ENCODE results near the gene IRF2BPL. TPM values are rescaled to one million over a fixed set of nuclear protein-coding genes. Genes with fewer than 3 reads are reported as not detected.

Gene IRF2BPL
- total RNA-seq, 1 experiment from 2014 or later: 74.6 TPM

DNA sequence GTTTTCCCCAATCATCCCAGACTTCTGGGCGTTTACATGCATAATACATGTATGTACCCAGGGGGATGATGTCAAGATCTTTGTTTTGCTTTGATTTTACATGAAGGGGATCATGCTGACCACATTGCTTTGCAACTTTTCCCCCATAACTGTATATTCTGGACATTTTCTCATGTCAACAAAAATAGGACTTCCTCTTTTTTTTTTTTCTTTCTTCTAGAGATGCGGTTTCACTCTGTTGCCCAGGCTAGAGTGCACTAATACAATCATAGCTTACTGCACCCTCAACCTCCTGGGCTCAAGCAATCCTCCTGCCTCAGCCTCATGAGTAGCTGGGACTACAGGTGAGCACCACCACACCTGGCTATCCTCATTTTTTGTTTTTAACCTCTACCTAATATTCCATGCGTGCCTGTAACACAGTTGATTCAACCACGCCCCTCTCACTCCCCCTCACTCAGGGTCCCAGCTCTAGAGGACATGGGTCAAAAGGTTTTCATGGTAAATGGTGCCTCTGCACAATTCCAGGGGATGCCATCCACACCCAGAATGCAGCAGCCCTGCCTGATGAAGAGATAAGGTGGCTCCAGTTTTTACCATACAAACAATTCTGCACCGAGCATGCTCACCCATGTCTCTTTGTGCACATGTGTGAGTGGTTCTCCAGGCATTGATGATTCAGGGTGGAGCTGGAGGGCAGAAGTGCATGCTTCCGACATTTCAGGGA is 37.5 kb upstream of the IRF2BPL start (continued):
- TF ChIP-seq, protein P1, sequence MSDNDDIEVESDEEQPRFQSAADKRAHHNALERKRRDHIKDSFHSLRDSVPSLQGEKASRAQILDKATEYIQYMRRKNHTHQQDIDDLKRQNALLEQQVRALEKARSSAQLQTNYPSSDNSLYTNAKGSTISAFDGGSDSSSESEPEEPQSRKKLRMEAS (IDR thresholded peaks at IDR 0.05): no peak
- no peak for TF ChIP-seq FOSL1 (IDR thresholded peaks at IDR 0.05; ENCODE audit: low read depth)
- no peak for TF ChIP-seq SP1 (IDR thresholded peaks at IDR 0.05; ENCODE audit: low read depth)
- TF ChIP-seq POLR2AphosphoS5 (IDR thresholded peaks at IDR 0.05; ENCODE audit: low read depth, low read length): no peak

DNA sequence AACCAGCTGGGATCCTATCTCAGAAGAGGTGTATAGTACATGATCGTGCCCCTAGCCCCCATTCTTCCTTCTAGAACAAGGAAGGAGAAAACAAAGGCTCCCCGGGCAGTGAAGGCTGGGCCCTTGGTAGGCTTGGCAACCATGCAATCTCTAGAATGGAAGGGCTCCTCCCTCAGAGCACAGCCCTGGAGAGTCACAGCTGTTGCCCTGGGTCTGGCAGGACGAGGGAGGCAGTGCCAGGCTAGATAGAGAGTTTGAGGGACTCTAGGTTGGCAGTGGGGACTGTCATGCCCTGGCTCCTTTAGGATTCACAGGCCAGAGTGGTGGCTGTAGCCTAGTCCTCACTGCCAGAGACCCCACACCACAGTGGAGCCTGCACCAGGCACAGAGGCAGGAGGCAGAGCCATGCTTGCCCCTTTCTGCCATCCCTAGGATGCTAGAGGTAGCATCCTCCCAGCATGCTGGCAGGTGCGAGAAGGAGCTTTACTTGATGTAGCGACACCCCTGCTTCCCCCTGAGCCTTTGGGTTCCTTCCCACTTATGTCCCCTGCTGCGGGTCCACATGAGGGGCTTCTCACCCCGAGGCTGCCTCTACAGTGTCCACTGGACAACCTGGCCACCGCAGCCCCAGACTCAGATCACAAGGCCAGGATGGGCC is 36.1 kb upstream of the IRF2BPL start:
- intact Hi-C loops (cut with micrococcal nuclease): loop anchor here (10.0 kb wide), 1 partner anchor 350 kb away; no protein-coding TSS in a partner anchor
- H3K4me1 ChIP-seq (ENCODE audit: control insufficient read depth in 1 of 2, insufficient read depth in 2 of 2, low read length in 2 of 2): peaks cover 9 to 29% of the 10 kb centered on the region in 2 experiments
- no peaks in the 10 kb centered on the region for H3K27me3 ChIP-seq (ENCODE audit: insufficient read depth, low read length)
- H2AFZ ChIP-seq (ENCODE audit: low read depth, low read length, poor library complexity, severe bottlenecking): no peak overlapping the region
- ChIA-PET CTCF (interaction anchor here (1.3 to 3.6 kb wide), 4 partner anchors 12 to 192 kb away, joined by 3 to 10 read pairs (median 6); no protein-coding TSS in a partner anchor), POLR2A (no interaction called here), RAD21 (ENCODE audit: low non-redundant PET in 1 of 2, low total read pairs in 2 of 2, uncharacterized antibody in 2 of 2, unreplicated experiment in 2 of 2) (interaction anchor here in 1 of 2 experiments (0.9 to 2.2 kb wide), 3 partner anchors 149 to 189 kb away, joined by 3 to 7 read pairs (median 4); no protein-coding TSS in a partner anchor)
- H3K27ac ChIP-seq (ENCODE audit: low read depth, low read length): no peak overlapping the region
- H4K20me1 ChIP-seq (ENCODE audit: insufficient read depth): no peaks in the 10 kb centered on the region
- H3K9me2 ChIP-seq (ENCODE audit: insufficient read depth): no peaks in the 10 kb centered on the region
- H3K36me3 ChIP-seq (ENCODE audit: control insufficient read depth in 1 of 2, insufficient read depth in 2 of 2, low read length in 2 of 2): no peaks in the 10 kb centered on the region
- H3K79me2 ChIP-seq (ENCODE audit: insufficient read depth, low read length): no peaks in the 10 kb centered on the region
- H3K9me3 ChIP-seq (ENCODE audit: control insufficient read depth in 1 of 2, insufficient read depth in 1 of 2, low read depth in 1 of 2, low read length in 2 of 2): no peaks in the 10 kb centered on the region
- ATAC-seq (no peak), DNase-seq (ENCODE audit: low read depth, low spot score) (no peak)
- no TSS peak for BruUV-seq (replicated peaks)
- no peak overlapping the region for H3K4me2 ChIP-seq (ENCODE audit: low read length)
- no peak overlapping the region for H3K9ac ChIP-seq (ENCODE audit: low read length)
- no peak overlapping the region for H3K4me3 ChIP-seq (replicated peaks in 1 of 2; ENCODE audit: low read depth in 1 of 2, low read length in 2 of 2)
- TF ChIP-seq JUND (IDR thresholded peaks at IDR 0.05) (no peak), EGR1 (IDR thresholded peaks at IDR 0.05; ENCODE audit: low read depth) (no peak), YY1 (IDR thresholded peaks at IDR 0.05; ENCODE audit: extremely low read depth, insufficient replicate concordance, low read depth, low read length) (no peak), POLR2A (IDR thresholded peaks at IDR 0.05; ENCODE audit: borderline replicate concordance, extremely low read depth, insufficient read depth, insufficient read length) (no peak), EZH2phosphoT487 (IDR thresholded peaks at IDR 0.05; ENCODE audit: borderline replicate concordance) (no peak), TCF7L2 (IDR thresholded peaks at IDR 0.05; ENCODE audit: borderline replicate concordance, extremely low read depth, insufficient read depth, insufficient read length) (no peak), FOSL1 (IDR thresholded peaks at IDR 0.05; ENCODE audit: low read depth) (no peak)
- TF ChIP-seq, protein P2, sequence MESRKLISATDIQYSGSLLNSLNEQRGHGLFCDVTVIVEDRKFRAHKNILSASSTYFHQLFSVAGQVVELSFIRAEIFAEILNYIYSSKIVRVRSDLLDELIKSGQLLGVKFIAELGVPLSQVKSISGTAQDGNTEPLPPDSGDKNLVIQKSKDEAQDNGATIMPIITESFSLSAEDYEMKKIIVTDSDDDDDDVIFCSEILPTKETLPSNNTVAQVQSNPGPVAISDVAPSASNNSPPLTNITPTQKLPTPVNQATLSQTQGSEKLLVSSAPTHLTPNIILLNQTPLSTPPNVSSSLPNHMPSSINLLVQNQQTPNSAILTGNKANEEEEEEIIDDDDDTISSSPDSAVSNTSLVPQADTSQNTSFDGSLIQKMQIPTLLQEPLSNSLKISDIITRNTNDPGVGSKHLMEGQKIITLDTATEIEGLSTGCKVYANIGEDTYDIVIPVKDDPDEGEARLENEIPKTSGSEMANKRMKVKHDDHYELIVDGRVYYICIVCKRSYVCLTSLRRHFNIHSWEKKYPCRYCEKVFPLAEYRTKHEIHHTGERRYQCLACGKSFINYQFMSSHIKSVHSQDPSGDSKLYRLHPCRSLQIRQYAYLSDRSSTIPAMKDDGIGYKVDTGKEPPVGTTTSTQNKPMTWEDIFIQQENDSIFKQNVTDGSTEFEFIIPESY (IDR thresholded peaks at IDR 0.05; ENCODE audit: extremely low read depth, insufficient replicate concordance, low read length): no peak
- TF ChIP-seq, protein P3, sequence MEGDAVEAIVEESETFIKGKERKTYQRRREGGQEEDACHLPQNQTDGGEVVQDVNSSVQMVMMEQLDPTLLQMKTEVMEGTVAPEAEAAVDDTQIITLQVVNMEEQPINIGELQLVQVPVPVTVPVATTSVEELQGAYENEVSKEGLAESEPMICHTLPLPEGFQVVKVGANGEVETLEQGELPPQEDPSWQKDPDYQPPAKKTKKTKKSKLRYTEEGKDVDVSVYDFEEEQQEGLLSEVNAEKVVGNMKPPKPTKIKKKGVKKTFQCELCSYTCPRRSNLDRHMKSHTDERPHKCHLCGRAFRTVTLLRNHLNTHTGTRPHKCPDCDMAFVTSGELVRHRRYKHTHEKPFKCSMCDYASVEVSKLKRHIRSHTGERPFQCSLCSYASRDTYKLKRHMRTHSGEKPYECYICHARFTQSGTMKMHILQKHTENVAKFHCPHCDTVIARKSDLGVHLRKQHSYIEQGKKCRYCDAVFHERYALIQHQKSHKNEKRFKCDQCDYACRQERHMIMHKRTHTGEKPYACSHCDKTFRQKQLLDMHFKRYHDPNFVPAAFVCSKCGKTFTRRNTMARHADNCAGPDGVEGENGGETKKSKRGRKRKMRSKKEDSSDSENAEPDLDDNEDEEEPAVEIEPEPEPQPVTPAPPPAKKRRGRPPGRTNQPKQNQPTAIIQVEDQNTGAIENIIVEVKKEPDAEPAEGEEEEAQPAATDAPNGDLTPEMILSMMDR (IDR thresholded peaks at IDR 0.05 in 2 of 3, conservative IDR thresholded peaks at IDR 0.05 in 1 of 3; ENCODE audit: borderline replicate concordance in 1 of 3, insufficient read depth in 1 of 3, low read depth in 2 of 3, low read length in 2 of 3): no peak
- TF ChIP-seq, protein P1 (IDR thresholded peaks at IDR 0.05): no peak
- TF ChIP-seq, protein P4, sequence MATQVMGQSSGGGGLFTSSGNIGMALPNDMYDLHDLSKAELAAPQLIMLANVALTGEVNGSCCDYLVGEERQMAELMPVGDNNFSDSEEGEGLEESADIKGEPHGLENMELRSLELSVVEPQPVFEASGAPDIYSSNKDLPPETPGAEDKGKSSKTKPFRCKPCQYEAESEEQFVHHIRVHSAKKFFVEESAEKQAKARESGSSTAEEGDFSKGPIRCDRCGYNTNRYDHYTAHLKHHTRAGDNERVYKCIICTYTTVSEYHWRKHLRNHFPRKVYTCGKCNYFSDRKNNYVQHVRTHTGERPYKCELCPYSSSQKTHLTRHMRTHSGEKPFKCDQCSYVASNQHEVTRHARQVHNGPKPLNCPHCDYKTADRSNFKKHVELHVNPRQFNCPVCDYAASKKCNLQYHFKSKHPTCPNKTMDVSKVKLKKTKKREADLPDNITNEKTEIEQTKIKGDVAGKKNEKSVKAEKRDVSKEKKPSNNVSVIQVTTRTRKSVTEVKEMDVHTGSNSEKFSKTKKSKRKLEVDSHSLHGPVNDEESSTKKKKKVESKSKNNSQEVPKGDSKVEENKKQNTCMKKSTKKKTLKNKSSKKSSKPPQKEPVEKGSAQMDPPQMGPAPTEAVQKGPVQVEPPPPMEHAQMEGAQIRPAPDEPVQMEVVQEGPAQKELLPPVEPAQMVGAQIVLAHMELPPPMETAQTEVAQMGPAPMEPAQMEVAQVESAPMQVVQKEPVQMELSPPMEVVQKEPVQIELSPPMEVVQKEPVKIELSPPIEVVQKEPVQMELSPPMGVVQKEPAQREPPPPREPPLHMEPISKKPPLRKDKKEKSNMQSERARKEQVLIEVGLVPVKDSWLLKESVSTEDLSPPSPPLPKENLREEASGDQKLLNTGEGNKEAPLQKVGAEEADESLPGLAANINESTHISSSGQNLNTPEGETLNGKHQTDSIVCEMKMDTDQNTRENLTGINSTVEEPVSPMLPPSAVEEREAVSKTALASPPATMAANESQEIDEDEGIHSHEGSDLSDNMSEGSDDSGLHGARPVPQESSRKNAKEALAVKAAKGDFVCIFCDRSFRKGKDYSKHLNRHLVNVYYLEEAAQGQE (IDR thresholded peaks at IDR 0.05; ENCODE audit: low read depth): no peak
